HCT116 (cell line): ENCODE measurements around the gene MYO3B.

ENCODE experiments used
- CTCF ChIP-seq, 3 experiments: fragments of 200-600 bp in 1 of 3; sonication (generic) in 1 of 3; IDR thresholded peaks in 2 of 3; conservative IDR thresholded peaks in 1 of 3; 2 replicates each; pipeline ENCODE4 v1.5.1; 2012 to 2017; ENCODE audit warnings: low read depth in 2 of 3, low read length in 2 of 3, antibody characterized with exemption in 1 of 3, borderline replicate concordance in 1 of 3, control low read depth in 1 of 3, mild to moderate bottlenecking in 1 of 3, mixed read lengths in 1 of 3, mixed run types in 1 of 3, moderate library complexity in 1 of 3; ENCODE audit not compliant: insufficient read depth in 1 of 3
- EGR1 ChIP-seq: IDR thresholded peaks from 2 replicates; pipeline ENCODE4 v1.6.1; 2012; ENCODE audit warnings: low read depth
- EZH2 ChIP-seq: fragments of 200-600 bp; sonication (generic); IDR thresholded peaks from 2 replicates; pipeline ENCODE4 v1.6.1; 2017; ENCODE audit warnings: antibody characterized with exemption, mixed run types
- POLR2A ChIP-seq: IDR thresholded peaks from 2 replicates; pipeline ENCODE4 v1.7.0; 2011; ENCODE audit warnings: borderline replicate concordance; ENCODE audit not compliant: insufficient read depth, insufficient read length; ENCODE audit errors: extremely low read depth
- POLR2AphosphoS5 ChIP-seq: IDR thresholded peaks from 2 replicates; pipeline ENCODE4 v1.6.1; 2011; ENCODE audit warnings: mild to moderate bottlenecking, low read depth, low read length, moderate library complexity
- RAD21 ChIP-seq: IDR thresholded peaks from 2 replicates; pipeline ENCODE4 v1.6.1; 2012; ENCODE audit warnings: low read depth, mild to moderate bottlenecking

DNA sequence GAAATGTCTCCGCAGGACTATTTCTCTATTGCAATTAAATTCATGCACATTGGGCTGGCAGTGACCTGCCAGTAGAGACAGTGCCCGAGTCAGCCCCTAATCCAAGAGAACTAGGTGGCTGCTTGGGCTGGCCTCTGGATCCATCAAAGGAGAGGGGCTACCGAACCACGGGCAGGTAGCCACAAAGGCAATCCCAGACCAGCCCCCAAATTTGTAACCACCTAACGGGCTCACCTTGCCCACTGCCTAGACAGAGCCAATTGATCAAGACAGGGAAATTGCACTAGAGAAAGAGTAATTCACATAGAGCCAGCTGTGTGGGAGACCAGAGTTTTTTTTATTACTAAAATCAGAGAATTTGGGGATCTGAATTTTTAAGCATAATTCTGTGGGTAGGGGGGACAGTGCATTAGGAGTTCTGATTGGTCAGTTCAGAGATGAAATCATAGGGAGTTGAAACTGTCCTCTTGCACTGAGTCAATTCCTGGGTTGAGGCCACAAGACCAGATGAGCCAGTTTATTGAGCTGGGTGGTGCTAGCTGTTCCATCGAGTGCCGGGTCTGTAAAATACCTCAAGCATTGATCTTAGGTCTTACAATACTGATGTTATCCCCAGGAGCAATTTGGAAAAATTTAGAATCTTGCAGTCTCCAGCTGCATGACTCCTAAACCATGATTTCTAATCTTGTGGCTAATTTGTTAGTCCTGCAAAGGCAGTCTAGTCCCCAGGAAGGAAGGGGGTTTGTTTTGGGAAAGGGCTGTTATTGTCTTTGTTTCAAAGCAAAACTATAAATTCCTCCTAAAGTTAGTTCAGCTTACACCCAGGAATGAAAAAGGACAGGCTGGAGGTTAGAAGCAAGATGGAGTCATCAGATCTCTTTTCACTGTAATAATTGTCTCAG lies 276.8 kb downstream of the MYO3B start:
- no peak for TF ChIP-seq CTCF (IDR thresholded peaks at IDR 0.05 in 2 of 3, conservative IDR thresholded peaks at IDR 0.05 in 1 of 3; ENCODE audit: borderline replicate concordance in 1 of 3, insufficient read depth in 1 of 3, low read depth in 2 of 3, low read length in 2 of 3)
- no peak for TF ChIP-seq RAD21
- TF ChIP-seq EZH2 = no peak
- no peak for TF ChIP-seq POLR2A
- no peak for TF ChIP-seq POLR2AphosphoS5
- TF ChIP-seq EGR1 = no peak
